Loucy (cell line): ENCODE data around the gene CCDC185.

ENCODE experiments used
- CTCF ChIP-seq: fragments of 200-600 bp; sonication (generic); conservative IDR thresholded peaks from 2 replicates; pipeline ENCODE4 v1.5.1; 2014; ENCODE audit warnings: mild to moderate bottlenecking, antibody characterized with exemption, low read length
- EZH2phosphoT487 ChIP-seq: fragments of 200-600 bp; IDR thresholded peaks from 2 replicates; pipeline ENCODE4 v1.6.1; 2018; ENCODE audit warnings: antibody characterized with exemption, mild to moderate bottlenecking, moderate library complexity, borderline replicate concordance

GRCh38 chr1:223394242-223394641 is 1.0 kb downstream of the CCDC185 start:
- TF ChIP-seq CTCF (no peak), EZH2phosphoT487 (no peak)
